ENCODE results near the gene WFDC12.

GRCh38 chr20:45156713-45157112 is 32.4 kb upstream of the WFDC12 start:
- TF ChIP-seq CTCF (IDR thresholded peaks at IDR 0.05), result no peak
- TF ChIP-seq POLR2AphosphoS5 (IDR thresholded peaks at IDR 0.05), result no peak
